GM13977 (cell line): ENCODE measurements around the gene BECN2.
A peak's percentile ranks its signal among the peaks of the same experiment; 100 is the strongest.

Experiments
- DNase-seq: peaks from one replicate; pipeline ENCODE4 v3.0.0; 2012; ENCODE audit warnings: low spot score
- in situ Hi-C: fragments of 300-500 bp; cut with MboI; formaldehyde crosslinking; loops from one replicate; pipeline ENCODE4 v1.12.0; 2022; ENCODE audit warnings: low sequenced_read_pairs, low pct_unique_long_range_greater_than_20kb, mixed read lengths, inconsistent platforms; ENCODE audit not compliant: unreplicated experiment
- TF ChIP-seq, protein P1 (sequence below): IDR thresholded peaks from 2 replicates; pipeline ENCODE4 v1.5.1; 2012; ENCODE audit warnings: mild to moderate bottlenecking, control low read depth; ENCODE audit not compliant: insufficient read depth; ENCODE audit errors: extremely low read depth, missing control alignments

The BECN2 gene

DNA sequence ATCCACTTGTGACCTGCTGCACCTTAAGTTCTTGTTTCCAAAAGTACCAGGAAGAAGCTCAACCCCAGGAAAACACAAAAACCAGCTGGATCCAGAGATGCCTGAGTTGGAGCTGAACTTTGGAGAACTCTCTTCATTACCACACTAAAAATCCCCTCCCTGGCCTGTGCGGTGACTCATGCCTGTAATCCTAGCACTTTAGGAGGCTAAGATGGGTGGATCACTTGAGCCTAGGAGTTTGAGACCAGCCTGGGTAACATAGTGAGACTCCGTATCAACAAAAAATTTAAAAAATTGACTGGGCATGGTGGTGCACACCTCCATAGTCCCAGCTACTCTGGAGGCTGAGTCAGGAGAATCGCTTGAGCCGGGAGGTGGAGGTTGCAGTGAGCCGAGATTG is 35.2 kb downstream of the BECN2 start:
- no peak for DNase-seq
- in situ Hi-C loops: loop anchor here (25.0 kb wide), 1 partner anchor 455 kb away; the partner anchor contains the start of gene KMO
- TF ChIP-seq, protein P1, sequence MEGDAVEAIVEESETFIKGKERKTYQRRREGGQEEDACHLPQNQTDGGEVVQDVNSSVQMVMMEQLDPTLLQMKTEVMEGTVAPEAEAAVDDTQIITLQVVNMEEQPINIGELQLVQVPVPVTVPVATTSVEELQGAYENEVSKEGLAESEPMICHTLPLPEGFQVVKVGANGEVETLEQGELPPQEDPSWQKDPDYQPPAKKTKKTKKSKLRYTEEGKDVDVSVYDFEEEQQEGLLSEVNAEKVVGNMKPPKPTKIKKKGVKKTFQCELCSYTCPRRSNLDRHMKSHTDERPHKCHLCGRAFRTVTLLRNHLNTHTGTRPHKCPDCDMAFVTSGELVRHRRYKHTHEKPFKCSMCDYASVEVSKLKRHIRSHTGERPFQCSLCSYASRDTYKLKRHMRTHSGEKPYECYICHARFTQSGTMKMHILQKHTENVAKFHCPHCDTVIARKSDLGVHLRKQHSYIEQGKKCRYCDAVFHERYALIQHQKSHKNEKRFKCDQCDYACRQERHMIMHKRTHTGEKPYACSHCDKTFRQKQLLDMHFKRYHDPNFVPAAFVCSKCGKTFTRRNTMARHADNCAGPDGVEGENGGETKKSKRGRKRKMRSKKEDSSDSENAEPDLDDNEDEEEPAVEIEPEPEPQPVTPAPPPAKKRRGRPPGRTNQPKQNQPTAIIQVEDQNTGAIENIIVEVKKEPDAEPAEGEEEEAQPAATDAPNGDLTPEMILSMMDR: no peak

DNA sequence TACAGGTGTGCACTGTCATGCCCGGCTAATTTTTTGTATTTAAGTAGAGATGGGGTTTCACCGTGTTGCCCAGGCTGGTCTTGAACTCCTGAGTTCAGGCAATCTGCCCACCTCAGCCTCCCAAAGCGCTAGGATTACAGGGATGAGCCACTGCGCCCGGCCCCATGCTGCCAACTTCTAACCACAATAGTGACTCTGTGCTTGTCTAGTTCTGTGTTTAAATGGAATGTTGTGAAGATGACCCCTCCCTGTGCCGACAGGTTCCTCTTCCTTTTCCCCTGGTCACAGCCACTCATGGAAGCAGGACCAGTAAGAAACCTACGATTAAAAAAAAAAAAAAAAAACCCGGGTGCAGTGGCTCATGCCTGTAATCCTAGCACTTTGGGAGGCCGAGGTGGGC is 36.6 kb downstream of the BECN2 start:
- no peak for DNase-seq
- in situ Hi-C loops: loop anchor here (25.0 kb wide), 1 partner anchor 457 kb away; the partner anchor contains the start of gene KMO
- TF ChIP-seq, protein P1: no peak

DNA sequence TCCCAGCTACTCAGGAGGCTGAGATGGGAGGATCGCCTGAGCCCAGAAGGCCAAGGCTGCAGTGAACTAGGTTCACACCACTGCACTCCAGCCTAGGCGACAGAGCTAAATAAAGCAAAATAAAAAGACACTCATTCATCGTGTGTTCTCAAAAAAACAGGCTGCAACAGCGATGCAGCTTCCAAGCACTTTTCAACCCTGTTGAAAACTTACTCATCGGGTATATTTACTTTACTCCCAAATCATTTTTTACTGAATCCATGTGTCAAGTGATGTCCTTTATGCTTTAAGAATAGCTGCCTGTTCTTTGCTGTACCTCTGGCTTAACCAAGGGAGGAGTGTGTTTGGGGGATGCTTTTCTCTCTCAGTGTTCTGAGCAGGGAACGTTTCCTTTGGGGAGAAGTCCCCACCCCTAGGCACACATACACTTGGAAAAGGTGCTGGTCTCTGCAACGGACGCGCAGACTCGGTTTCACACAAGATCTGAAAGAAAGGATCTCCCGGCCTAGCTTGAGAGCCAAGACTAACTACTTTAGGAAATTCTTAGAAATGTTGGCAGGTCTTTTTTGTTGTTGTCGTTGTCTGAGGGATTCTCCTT is 39.9 kb downstream of the BECN2 start:
- no peak for DNase-seq
- TF ChIP-seq, protein P1: no peak
- in situ Hi-C loops: loop anchor here (25.0 kb wide), 1 partner anchor 460 kb away; the partner anchor contains the start of gene KMO

DNA sequence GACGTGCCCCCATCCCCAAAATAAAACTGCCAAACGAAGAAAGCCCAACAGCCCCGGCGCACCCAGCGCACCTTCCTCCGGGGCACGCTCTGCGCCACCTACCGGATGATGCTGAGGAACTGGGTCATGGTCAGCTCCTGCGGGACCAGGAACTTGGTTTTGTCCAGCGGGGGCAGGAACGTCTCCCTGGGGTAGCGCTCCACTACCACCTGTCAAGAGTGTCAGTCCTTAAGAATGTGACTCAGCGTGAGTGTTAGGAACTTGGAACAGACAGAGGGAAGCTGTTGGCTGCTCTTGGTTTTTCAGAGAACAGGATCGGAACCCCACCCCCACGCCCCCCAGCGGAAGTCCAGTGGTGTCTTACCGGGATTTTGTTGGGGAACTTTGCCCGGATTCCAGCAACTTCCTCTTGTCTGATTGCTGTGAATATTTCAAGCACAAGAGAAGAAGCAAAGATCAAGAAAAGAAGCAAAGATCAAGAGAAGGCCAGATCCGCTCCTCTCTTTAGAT is 40.9 kb downstream of the BECN2 start:
- TF ChIP-seq, protein P1: peak; percentile 81
- peak; percentile 61 for DNase-seq
- in situ Hi-C loops: loop anchor here (25.0 kb wide), 1 partner anchor 461 kb away; the partner anchor contains the start of gene KMO

DNA sequence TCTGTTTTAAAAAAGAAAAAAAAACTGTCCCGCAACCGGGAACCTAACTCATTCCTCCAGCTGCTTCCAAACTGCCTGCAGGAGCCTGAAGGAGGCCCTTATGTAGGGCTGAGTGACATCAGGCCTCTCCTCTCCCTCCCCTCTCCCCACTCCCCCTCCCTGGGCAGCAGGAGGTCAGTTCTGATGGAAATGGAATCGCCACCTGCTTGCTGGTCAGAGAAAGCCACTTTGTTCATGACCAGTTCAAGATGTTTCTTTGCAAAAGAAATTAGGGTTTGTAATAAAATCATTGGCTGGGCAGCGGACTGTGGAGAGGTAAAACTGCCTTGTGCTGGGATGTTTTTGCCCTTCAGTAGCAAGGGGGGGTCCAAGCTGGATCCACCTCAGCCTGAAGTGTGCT is 41.5 kb downstream of the BECN2 start, which contains the start of gene MAP1LC3C:
MAP1LC3C (minus strand) TSS at position 73 of the 400 bp plus-strand sequence. CDS start 90 bp downstream, outside the sequence.
- DNase-seq: no peak
- TF ChIP-seq, protein P1: no peak
- in situ Hi-C loops: loop anchor here (25.0 kb wide), 1 partner anchor 462 kb away; the partner anchor contains the start of gene KMO

DNA sequence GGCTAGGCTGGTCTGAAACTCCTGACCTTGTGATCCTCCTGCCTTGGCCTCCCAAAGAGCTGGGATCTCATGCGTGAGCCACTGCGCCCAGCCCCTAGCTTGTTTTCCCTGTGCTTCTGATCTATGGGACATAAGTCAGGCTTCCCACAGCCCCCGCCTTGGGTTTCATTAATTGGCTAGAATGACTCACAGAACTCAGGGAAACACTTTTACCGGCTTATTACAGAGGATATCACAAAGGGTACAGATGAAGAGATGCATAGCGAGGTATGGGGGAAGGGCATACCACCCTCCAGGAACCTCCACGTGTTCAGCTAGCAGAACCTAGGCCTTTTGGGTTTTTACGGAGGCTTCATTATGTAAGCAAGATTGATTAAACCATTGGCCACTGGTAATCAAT is 42.9 kb downstream of the BECN2 start:
- in situ Hi-C loops: loop anchor here (10.0 to 25.0 kb wide), 2 partner anchors 106 to 388 kb away; no protein-coding TSS in a partner anchor
- DNase-seq: no peak
- TF ChIP-seq, protein P1: no peak
